Myocyte (in vitro differentiated cells): ENCODE measurements around the gene JMJD8. TPM values are rescaled to one million over a fixed set of nuclear protein-coding genes. Genes with fewer than 3 reads are reported as not detected.

ENCODE experiments used
- DNase-seq: peaks from one replicate; pipeline ENCODE4 v3.0.0-alpha.2; 2012; ENCODE audit warnings: low read depth
- polyA plus RNA-seq: library from polyadenylated mRNA; unstranded; fragments of >200 nt; gene quantifications from one replicate; pipeline ENCODE4 v1.2.1, GENCODE V29; 2012; ENCODE audit warnings: missing spikeins
- total RNA-seq: library from RNA; depleted of rRNA; stranded (reverse); fragments of >200 nt; gene quantifications from 2 replicates; pipeline ENCODE4 v1.2.3, GENCODE V29; 2014

The JMJD8 gene
- total RNA-seq = 74.5 and 77.7 TPM in 2 replicates
- 61.0 TPM for polyA plus RNA-seq

- DNase-seq = peak; percentile 96
Observed at GRCh38 chr16:684071-684794, at the start of gene JMJD8. JMJD8 (minus strand) TSS chr16:684334; CDS start chr16:684319, 15 bp downstream.

DNA sequence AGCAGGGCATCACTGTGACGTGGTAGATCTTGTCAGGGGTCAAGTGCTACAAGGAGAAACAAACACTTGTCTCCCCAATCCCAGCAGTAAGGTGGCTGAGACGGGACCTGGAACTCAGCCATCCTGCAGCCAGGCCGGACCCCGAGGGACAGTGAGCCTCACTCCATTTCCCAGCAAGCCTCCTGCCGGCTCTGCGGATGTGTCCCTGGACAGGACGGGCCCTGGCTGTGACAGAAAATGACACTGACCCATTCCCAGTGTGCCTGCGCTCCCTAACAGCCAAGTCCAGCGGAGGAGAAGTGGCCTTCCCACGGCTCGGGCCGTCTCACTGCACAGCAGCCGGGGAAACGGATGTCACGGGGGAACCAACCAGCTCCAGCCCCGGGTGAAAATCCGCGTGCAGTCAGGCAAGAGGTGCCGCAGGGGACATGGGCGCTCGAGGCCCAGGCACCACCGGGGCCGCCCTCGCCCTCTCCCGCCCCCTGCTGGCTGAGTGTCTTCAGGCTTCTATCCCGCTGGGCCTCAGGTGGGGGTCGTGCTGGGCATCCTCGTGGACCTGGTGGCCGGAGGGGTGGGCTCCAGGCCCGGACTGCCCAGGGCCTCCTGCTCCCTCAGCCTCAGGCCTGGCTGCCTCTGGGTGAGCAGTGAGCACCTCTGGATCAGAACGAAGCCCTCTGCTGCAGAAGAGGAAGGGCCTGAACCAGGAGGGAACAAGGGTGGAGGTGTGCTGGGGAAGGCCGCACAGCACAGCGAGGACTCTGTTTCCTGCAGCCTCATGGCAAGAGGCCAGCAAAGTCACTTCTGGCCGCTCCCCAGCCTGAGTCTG lies 49.5 kb upstream of the JMJD8 start:
- DNase-seq = no peak

DNA sequence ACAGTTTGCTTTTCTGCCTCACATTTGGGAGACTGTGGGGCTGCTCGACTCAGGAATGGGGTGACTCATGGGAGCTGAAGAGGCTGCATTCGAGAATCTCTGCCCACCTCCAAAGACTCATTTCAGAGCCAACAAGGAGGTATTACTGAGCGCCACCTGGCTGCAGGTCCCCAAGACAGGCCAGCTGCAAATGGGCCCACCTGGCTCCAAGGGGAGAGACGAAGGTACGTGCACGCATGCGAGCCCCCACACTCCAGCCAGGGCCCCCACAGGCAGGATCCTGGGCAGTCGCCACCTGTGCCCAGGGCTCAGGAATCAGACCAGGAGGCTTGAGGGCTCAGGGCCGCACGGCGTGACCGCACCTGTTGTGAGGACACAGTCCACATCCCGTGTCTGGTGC lies 48.8 kb upstream of the JMJD8 start:
- no peak for DNase-seq

GRCh38 chr16:732332-732731 lies 48.2 kb upstream of the JMJD8 start:
- DNase-seq = no peak

- DNase-seq = no peak
Observed at GRCh38 chr16:730666-731509, 46.8 kb upstream of the JMJD8 start.

GRCh38 chr16:729768-730665 lies 45.9 kb upstream of the JMJD8 start:
- no peak for DNase-seq

DNA sequence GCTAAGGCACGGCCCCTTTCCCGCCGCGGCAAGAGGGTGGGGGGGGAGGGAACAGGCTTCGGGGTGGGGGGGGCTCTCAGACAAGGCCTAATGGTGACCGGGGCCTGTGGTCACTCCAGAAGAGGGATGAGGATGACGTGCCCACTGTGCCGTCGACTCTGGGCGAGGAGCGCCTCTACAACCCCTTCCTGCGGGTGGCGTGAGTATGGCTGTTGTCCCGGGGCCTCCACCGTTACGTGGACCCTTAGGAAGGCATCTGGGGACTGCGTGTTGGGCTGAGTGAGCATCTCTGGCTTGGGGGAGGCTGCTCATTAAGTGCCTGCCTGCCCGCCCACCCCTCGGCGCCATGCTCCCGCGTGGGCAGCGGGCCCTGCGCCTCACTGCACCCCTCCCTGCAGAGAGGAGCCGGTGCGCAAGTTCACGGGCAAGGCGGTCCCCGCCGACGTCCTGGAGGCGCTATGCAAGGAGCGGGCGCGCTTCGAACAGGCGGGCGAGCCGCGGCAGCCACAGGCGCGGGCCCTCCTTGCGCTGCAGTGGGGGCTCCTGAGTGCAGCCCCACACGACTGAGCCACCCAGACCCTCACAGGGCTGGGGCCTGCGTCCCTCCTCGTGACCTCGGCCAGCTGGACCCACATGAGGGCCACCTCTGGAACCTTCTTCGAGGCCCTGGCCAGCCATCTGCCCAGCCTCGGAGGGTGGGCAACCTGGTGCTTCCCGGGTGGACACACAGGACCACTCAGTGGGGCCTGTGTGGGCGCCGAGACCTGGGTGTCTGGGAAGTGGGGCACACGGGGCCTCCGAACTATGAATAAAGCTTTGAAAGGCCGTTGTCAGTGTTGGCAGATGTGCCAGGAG lies 45.0 kb upstream of the JMJD8 start:
- no peak for DNase-seq

- DNase-seq = peak; percentile 84
Observed at GRCh38 chr16:728131-728889, 44.2 kb upstream of the JMJD8 start.

GRCh38 chr16:727291-727977 lies 43.3 kb upstream of the JMJD8 start:
- DNase-seq = no peak

DNA sequence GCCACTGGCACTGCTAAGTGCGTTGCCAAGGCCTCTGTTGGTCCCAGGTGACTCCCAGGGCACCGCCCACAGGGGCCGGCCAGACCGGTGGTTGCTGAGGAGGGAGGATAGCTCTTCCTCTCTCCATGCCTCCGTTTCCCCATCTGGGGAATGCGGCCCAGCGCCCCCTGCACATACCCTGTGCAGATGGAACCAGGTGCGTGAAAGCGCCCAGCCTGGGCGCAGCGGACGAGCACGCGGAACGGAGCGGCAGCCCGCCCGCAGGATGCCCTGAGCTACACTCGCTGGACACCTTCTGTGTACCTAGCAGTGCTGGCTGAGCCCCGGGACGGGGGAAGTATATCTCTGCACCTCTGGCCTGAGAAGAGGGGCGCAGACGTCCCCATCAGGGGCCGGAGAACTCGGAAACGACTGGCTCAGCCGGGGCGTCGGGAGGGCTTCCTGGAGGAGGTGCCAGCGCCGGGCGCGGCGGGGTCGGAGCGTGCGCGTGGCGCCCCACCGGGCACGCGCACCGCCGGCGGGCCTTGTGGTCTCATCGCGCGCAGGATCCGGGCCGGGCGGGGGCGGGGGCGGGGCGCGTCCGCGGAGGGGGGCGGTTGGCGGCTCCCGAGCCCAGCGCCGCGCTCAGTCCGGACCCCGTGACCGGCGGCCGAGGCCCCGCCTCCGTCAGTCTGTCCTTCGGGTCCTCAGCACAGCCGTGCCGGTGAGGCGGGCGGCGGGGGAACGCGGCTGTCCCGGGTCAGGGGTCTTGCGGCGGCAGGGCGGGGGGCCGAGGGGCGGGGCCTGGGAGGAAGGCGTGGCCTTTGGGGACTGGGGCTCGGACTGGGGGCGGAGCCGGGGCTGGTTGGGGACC lies 42.5 kb upstream of the JMJD8 start, which contains the start of the genes CCDC78 and HAGHL:
CCDC78 (minus strand) TSS at position 6 of the 853 bp plus-strand sequence. CDS start 76 bp downstream, outside the sequence.
HAGHL (plus strand) TSS at position 669 of the 853 bp plus-strand sequence. CDS start 404 bp downstream, outside the sequence.
- peak; percentile 67 for DNase-seq

DNA sequence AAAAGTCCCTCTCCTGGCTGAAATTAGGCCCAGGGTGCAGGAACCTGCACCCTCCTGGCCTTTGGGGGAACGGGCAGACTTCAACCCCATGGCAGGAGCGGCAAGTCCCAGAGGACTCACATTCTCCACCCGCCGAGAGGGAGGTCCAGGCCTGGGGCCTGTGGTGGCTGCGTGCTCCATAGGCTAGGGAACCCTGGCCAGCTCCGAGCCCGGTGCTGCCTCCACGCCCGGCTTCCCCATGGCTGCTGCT lies 42.0 kb upstream of the JMJD8 start:
- DNase-seq = no peak

- DNase-seq = no peak
Observed at GRCh38 chr16:725463-726187, 41.5 kb upstream of the JMJD8 start.

- no peak for DNase-seq
Observed at GRCh38 chr16:725041-725376, 40.9 kb upstream of the JMJD8 start.

DNA sequence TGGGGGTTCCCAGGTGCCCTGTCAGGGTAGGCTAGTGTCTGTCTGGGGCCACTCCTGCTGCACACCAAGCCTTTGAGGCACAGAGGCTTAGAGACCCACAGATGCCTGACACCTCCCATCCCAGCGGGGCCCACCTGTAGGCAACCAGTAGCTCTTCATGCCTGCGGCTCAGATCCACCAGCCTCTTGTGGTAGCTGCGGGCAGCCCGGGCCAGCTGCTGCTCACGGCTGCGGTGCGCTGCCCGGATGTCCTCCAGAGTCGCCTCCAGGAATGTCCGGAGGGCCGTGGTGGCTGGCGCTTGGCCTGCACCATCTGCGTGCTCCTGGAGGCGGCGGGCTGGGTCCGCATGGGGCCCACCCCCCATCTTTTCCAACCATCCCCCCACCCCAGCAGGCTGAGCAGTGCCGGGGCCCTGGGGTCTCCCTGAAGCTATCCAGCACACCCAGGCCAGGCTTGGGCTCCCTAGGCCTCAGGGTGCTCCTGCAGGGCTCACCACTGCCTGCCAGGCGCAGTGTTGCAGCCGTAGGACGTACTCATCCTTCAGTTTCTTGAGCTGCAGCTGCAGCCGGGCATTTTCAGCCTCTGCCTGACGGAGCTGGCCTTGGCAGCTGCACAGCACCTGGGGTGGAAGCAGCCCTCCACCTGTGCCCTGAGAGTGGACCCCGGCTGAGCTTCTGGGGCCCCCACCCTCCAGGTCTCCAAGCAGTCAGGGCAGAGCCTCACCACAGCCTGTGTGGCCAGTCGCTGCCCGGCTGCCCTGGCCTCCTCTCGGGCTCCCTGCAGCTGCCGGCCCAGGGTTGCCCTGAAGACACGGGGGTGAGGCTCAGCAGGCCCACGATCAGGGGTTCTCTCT lies 40.3 kb upstream of the JMJD8 start:
- peak; percentile 69 for DNase-seq

- no peak for DNase-seq
Observed at GRCh38 chr16:723695-724094, 39.6 kb upstream of the JMJD8 start.
